A549 (cell line): ENCODE data around the gene TMEM43. TPM values are rescaled to one million over a fixed set of nuclear protein-coding genes. Genes with fewer than 3 reads are reported as not detected.

Experiments
- ATAC-seq, 2 experiments: fragments of 200-7000 bp in 1 of 2; fragments of >200 bp in 1 of 2; cut with Nextera tagmentation in 1 of 2; cut with Tn5 transposase in 1 of 2; 3 replicates each; pipeline versions ENCODE4 v1.8.0 to v1.9.1; 2018 to 2020; ENCODE audit warnings: mild to moderate bottlenecking in 1 of 2, moderate library complexity in 1 of 2
- CTCF ChIA-PET: fragments of 300-600 bp; sonication (Branson Sonifier 250); formaldehyde crosslinking; extraction: SDS; loops from one replicate; lab custom pipeline; 2021; ENCODE audit warnings: antibody characterized with exemption, inconsistent platforms; lab: Yijun Ruan, JAX
- POLR2A ChIA-PET: fragments of 350-600 bp; formaldehyde crosslinking; extraction: SDS; loops from one replicate; lab custom pipeline; 2021; ENCODE audit warnings: antibody characterized with exemption, inconsistent platforms; lab: Yijun Ruan, JAX
- DNase-seq, 2 experiments: peaks; one replicate each; pipeline versions ENCODE4 v3.0.0 to v3.0.0-alpha.2; 2011 to 2016; ENCODE audit warnings: low read depth in 1 of 2, low spot score in 1 of 2
- FAIRE-seq: peaks from 2 replicates; lab custom pipeline; 2011; peaks lifted over from hg19 to GRCh38; lab: Jason Lieb, UNC
- H3K27ac ChIP-seq, 2 experiments: fragments of >200 bp; sonication (Bioruptor Twin); formaldehyde crosslinking; 3 replicates each; pipeline ENCODE4 v1.5.1; 2016 to 2017
- H3K4me1 ChIP-seq: fragments of >200 bp; sonication (Bioruptor Twin); formaldehyde crosslinking; 3 replicates; pipeline ENCODE4 v1.6.1; 2016
- H3K4me2 ChIP-seq: fragments of >200 bp; sonication (Bioruptor Twin); formaldehyde crosslinking; 3 replicates; pipeline ENCODE4 v1.6.1; 2016
- H3K4me3 ChIP-seq: fragments of >200 bp; sonication (Bioruptor Twin); formaldehyde crosslinking; 3 replicates; pipeline ENCODE4 v1.5.1; 2016
- H3K9me3 ChIP-seq: fragments of >200 bp; sonication (Bioruptor Twin); formaldehyde crosslinking; 3 replicates; pipeline ENCODE4 v1.6.1; 2016
- BHLHE40 ChIP-seq: IDR thresholded peaks from 2 replicates; pipeline ENCODE4 v1.6.1; 2012; ENCODE audit warnings: low read depth, low read length, inconsistent platforms
- CBX8 ChIP-seq: fragments of 200-600 bp; sonication (generic); IDR thresholded peaks from 2 replicates; pipeline ENCODE4 v1.6.1; 2016
- E2F6 ChIP-seq: IDR thresholded peaks from 2 replicates; pipeline ENCODE4 v1.6.1; 2012; ENCODE audit warnings: low read depth, borderline replicate concordance
- EHF ChIP-seq: fragments of 250-450 bp; sonication (Bioruptor Pico); IDR thresholded peaks from 2 replicates; pipeline ENCODE4 v1.5.0; 2020; ENCODE audit warnings: mild to moderate bottlenecking
- EHMT2 ChIP-seq: fragments of 200-600 bp; sonication (generic); IDR thresholded peaks from 2 replicates; pipeline ENCODE4 v1.6.1; 2016; ENCODE audit warnings: antibody characterized with exemption, low read depth, mild to moderate bottlenecking, moderate library complexity
- ELK1 ChIP-seq: fragments of 150-350 bp; IDR thresholded peaks from 2 replicates; pipeline ENCODE4 v1.6.1; 2014; ENCODE audit warnings: low read depth, mild to moderate bottlenecking, low read length
- GATA3 ChIP-seq: IDR thresholded peaks from 2 replicates; pipeline ENCODE4 v1.6.1; 2012; ENCODE audit warnings: borderline replicate concordance
- HES2 ChIP-seq: fragments of >200 bp; sonication (Bioruptor Twin); formaldehyde crosslinking; IDR thresholded peaks from 2 replicates; pipeline ENCODE4 v1.6.1; 2016
- HOXA7 ChIP-seq: fragments of 250-450 bp; sonication (Bioruptor Pico); IDR thresholded peaks from 2 replicates; pipeline ENCODE4 v1.5.0; 2020; ENCODE audit warnings: mild to moderate bottlenecking, moderate library complexity
- HOXB13 ChIP-seq: fragments of 250-450 bp; sonication (Bioruptor Pico); IDR thresholded peaks from 2 replicates; pipeline ENCODE4 v1.5.0; 2020; ENCODE audit warnings: low read depth, mild to moderate bottlenecking, moderate library complexity
- JUN ChIP-seq, 2 experiments: fragments of >200 bp; sonication (Bioruptor Twin); formaldehyde crosslinking; IDR thresholded peaks; 2 replicates in 1 of 2; 3 replicates in 1 of 2; pipeline ENCODE4 v1.6.1; 2016 to 2017
- JUNB ChIP-seq: fragments of >200 bp; sonication (Bioruptor Twin); formaldehyde crosslinking; IDR thresholded peaks from 2 replicates; pipeline ENCODE4 v1.6.1; 2016
- KDM5A ChIP-seq: fragments of 200-600 bp; sonication (generic); IDR thresholded peaks from 2 replicates; pipeline ENCODE4 v1.6.1; 2016; ENCODE audit warnings: antibody characterized with exemption, mild to moderate bottlenecking
- MAFK ChIP-seq: fragments of 450-650 bp; IDR thresholded peaks from 2 replicates; pipeline ENCODE4 v1.6.1; 2014; ENCODE audit not compliant: partially characterized antibody
- MAZ ChIP-seq: fragments of 150-350 bp; IDR thresholded peaks from 2 replicates; pipeline ENCODE4 v1.6.1; 2014; ENCODE audit warnings: antibody characterized with exemption, low read depth, low read length, borderline replicate concordance
- NFE2L2 ChIP-seq: fragments of 150-350 bp; conservative IDR thresholded peaks from 2 replicates; pipeline ENCODE4 v1.6.1; 2014; ENCODE audit warnings: low read length
- PBX3 ChIP-seq: IDR thresholded peaks from 2 replicates; pipeline ENCODE4 v1.6.1; 2012
- RAD21 ChIP-seq, 2 experiments: fragments of >200 bp in 1 of 2; sonication (Bioruptor Twin) in 1 of 2; formaldehyde crosslinking in 1 of 2; IDR thresholded peaks in 1 of 2; conservative IDR thresholded peaks in 1 of 2; 2 replicates in 1 of 2; 3 replicates in 1 of 2; pipeline ENCODE4 v1.6.1; 2012 to 2018; ENCODE audit warnings: inconsistent platforms in 1 of 2
- RARB ChIP-seq: fragments of 250-450 bp; sonication (Bioruptor Pico); IDR thresholded peaks from 2 replicates; pipeline ENCODE4 v1.8.0; 2021; ENCODE audit warnings: mild to moderate bottlenecking, moderate library complexity
- RFX5 ChIP-seq: fragments of 450-650 bp; IDR thresholded peaks from 2 replicates; pipeline ENCODE4 v1.7.1; 2014; ENCODE audit warnings: antibody characterized with exemption, mild to moderate bottlenecking, moderate library complexity
- SMC3 ChIP-seq: fragments of >200 bp; sonication (Bioruptor Twin); formaldehyde crosslinking; IDR thresholded peaks from 3 replicates; pipeline ENCODE4 v1.6.1; 2018; ENCODE audit warnings: inconsistent platforms
- TFCP2L1 ChIP-seq: fragments of 250-450 bp; sonication (Bioruptor Pico); IDR thresholded peaks from 2 replicates; pipeline ENCODE4 v1.5.0; 2021; ENCODE audit warnings: mild to moderate bottlenecking
- TP53 ChIP-seq: fragments of 250-450 bp; sonication (Bioruptor Pico); IDR thresholded peaks from 2 replicates; pipeline ENCODE4 v1.5.0; 2021; ENCODE audit warnings: mild to moderate bottlenecking, moderate library complexity
- ZC3H11A ChIP-seq: fragments of 450-650 bp; IDR thresholded peaks from 2 replicates; pipeline ENCODE4 v1.6.1; 2014; ENCODE audit warnings: antibody characterized with exemption, mild to moderate bottlenecking
- ZNF302 ChIP-seq: fragments of 250-450 bp; sonication (Bioruptor Pico); IDR thresholded peaks from 2 replicates; pipeline ENCODE4 v1.9.0; 2021; ENCODE audit warnings: inconsistent platforms, mild to moderate bottlenecking, moderate library complexity
- ZSCAN20 ChIP-seq: fragments of 250-450 bp; sonication (Bioruptor Pico); IDR thresholded peaks from 2 replicates; pipeline ENCODE4 v1.8.0; 2022; ENCODE audit warnings: mild to moderate bottlenecking, moderate library complexity
- WGBS: methylation state at CpG from one replicate; pipeline ENCODE4 v1.1.6; 2017; ENCODE audit errors: missing lambda C conversion rate; 5-methylcytosine and 5-hydroxymethylcytosine counted together
- polyA plus RNA-seq, 4 experiments: library from polyadenylated mRNA; depleted of rRNA in 3 of 4; stranded (reverse); fragments of >200 nt; fragmentation: RNase III in 1 of 4; extraction: RNeasy Plus Mini Kit Qiagen cat#74134 plus additional on column Dnase treatment in 1 of 4; gene quantifications; 2 replicates in 3 of 4; 3 replicates in 1 of 4; pipeline ENCODE4 v1.2.3, GENCODE V29; 2011 to 2017

Gene TMEM43
- polyA plus RNA-seq, 2 of the 4 experiments (the other 2 are of a cell fraction): 41.1 to 79.0 TPM

- no peak for TF ChIP-seq MAZ
- TF ChIP-seq ZC3H11A: no peak
- no peak for TF ChIP-seq E2F6
- no peak for TF ChIP-seq JUN (IDR thresholded peaks at IDR 0.05)
- no peak for TF ChIP-seq JUNB
- no peak for TF ChIP-seq EHMT2
- no peak for TF ChIP-seq ZNF302
- no peak for TF ChIP-seq EHF
- no peak for TF ChIP-seq RAD21 (conservative IDR thresholded peaks at IDR 0.05 in 1 of 2, IDR thresholded peaks at IDR 0.05 in 1 of 2)
- no peak for TF ChIP-seq ZSCAN20 (CRISPR knock-in tag)
- no peak for TF ChIP-seq NFE2L2
- TF ChIP-seq HOXB13: no peak
- no peak for TF ChIP-seq BHLHE40
- ATAC-seq: no peak
- H3K4me2 ChIP-seq: no peak overlapping the region
- peaks cover 34% of the 10 kb centered on the region for H3K4me1 ChIP-seq
- DNase-seq: no peak
- ChIA-PET CTCF (interaction anchor here (1.0 to 2.2 kb wide), 3 partner anchors 15 to 225 kb away, joined by 3 to 4 read pairs (median 3); no protein-coding TSS in a partner anchor), POLR2A (no interaction called here)
- H3K4me3 ChIP-seq: no peak overlapping the region
- H3K9me3 ChIP-seq: no peaks in the 10 kb centered on the region
- no peak overlapping the region for H3K27ac ChIP-seq
- WGBS: 93% methylated on average over 5 of the region's 5 CpGs
- FAIRE-seq: no peak
Measured at GRCh38 chr3:14121859-14122258, 3.0 kb upstream of the TMEM43 start.

- Histone ChIP-seq H3K9me3 (no peaks in the 10 kb centered on the region), H3K4me2 (no peak overlapping the region)
Measured at GRCh38 chr3:14122301-14122700, 2.6 kb upstream of the TMEM43 start.

More at GRCh38 chr3:14122301-14122700, 2.6 kb upstream of the TMEM43 start:
- Histone ChIP-seq H3K4me3 (no peak overlapping the region), H3K4me1 (peaks cover 34% of the 10 kb centered on the region), H3K27ac (no peak overlapping the region)
- FAIRE-seq (no peak), DNase-seq (no peak), ATAC-seq (no peak)
- WGBS: 91% methylated on average over 3 of the region's 3 CpGs
- TF ChIP-seq HES2 (no peak), RARB (CRISPR knock-in tag) (no peak), MAFK (no peak), ELK1 (no peak), RFX5 (no peak), HOXA7 (CRISPR knock-in tag) (no peak), SMC3 (no peak), KDM5A (no peak), TP53 (CRISPR knock-in tag) (no peak), GATA3 (no peak), EHMT2 (no peak), TFCP2L1 (no peak), PBX3 (no peak), CBX8 (no peak), BHLHE40 (no peak)
- CTCF ChIA-PET: interaction anchor here (1.2 to 2.2 kb wide), 2 partner anchors 24 to 226 kb away, joined by 3 to 4 read pairs; no protein-coding TSS in a partner anchor
- POLR2A ChIA-PET: no interaction called here
